Endothelial cell (in vitro differentiated cells): ENCODE measurements around the gene TTL. TPM values are rescaled to one million over a fixed set of nuclear protein-coding genes. Genes with fewer than 3 reads are reported as not detected.

ENCODE experiments used
- DNase-seq: peaks from one replicate; pipeline ENCODE4 v3.0.0; 2021; ENCODE audit warnings: low spot score
- H3K27ac Mint-ChIP-seq: one replicate; pipeline ENCODE4 v1.8.0; 2021; ENCODE audit warnings: mixed read lengths, inconsistent platforms; ENCODE audit not compliant: unreplicated experiment
- H3K27me3 Mint-ChIP-seq: one replicate; pipeline ENCODE4 v1.8.0; 2021; ENCODE audit warnings: mild to moderate bottlenecking, moderate library complexity, mixed read lengths, inconsistent platforms; ENCODE audit not compliant: unreplicated experiment
- H3K36me3 Mint-ChIP-seq: one replicate; pipeline ENCODE4 v1.8.0; 2021; ENCODE audit warnings: mild to moderate bottlenecking, low read depth, mixed read lengths, inconsistent platforms; ENCODE audit not compliant: unreplicated experiment
- H3K4me1 Mint-ChIP-seq: one replicate; pipeline ENCODE4 v1.8.0; 2021; ENCODE audit warnings: mild to moderate bottlenecking, mixed read lengths, inconsistent platforms; ENCODE audit not compliant: unreplicated experiment
- H3K4me3 Mint-ChIP-seq: one replicate; pipeline ENCODE4 v1.8.0; 2021; ENCODE audit warnings: mild to moderate bottlenecking, mixed read lengths, inconsistent platforms; ENCODE audit not compliant: unreplicated experiment
- H3K9me3 Mint-ChIP-seq: one replicate; pipeline ENCODE4 v1.8.0; 2021; ENCODE audit warnings: mixed read lengths, inconsistent platforms; ENCODE audit not compliant: unreplicated experiment
- CTCF ChIP-seq: fragments of 200-600 bp; sonication (generic); IDR thresholded peaks from one replicate; pipeline ENCODE4 v1.5.0; 2021; ENCODE audit warnings: antibody characterized with exemption; ENCODE audit not compliant: unreplicated experiment
- total RNA-seq: library from RNA; stranded (reverse); fragmentation: NEBNext Ultra II Directional; extraction: Animal tissue kit (Norgen Biotek cat#: 25700); gene quantifications from one replicate; pipeline ENCODE4 v1.2.1, GENCODE V29; 2021; ENCODE audit not compliant: unreplicated experiment

The TTL gene
- total RNA-seq, 1 donor from 2014 or later = 89.9 TPM

DNA sequence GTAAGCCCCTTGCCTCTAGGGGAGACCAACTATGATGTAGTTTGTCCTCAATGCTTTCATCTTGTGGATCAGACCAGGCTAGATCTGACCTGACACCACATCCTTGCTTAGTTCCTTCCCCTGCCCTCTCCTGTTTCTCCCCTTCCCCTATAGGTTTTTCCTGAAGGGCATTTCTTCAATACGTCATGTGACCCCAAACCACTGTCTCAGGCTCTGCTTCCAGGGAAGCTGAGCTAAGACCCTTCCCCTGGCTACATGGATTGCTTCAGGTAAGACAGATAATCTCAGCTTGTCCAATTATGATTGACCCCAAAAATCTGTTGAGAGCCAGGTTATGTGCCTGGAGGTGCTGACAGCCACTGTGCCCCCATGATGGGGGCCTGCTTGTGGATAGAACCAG is 22.6 kb upstream of the TTL start:
- H3K27ac Mint-ChIP-seq = no peak overlapping the region
- no peaks in the 10 kb centered on the region for H3K9me3 Mint-ChIP-seq
- H3K4me1 Mint-ChIP-seq = no peaks in the 10 kb centered on the region
- H3K27me3 Mint-ChIP-seq = peaks cover 5% of the 10 kb centered on the region
- no peak for DNase-seq
- peaks cover 3% of the 10 kb centered on the region for H3K36me3 Mint-ChIP-seq
- no peak for TF ChIP-seq CTCF
- no peak overlapping the region for H3K4me3 Mint-ChIP-seq

DNA sequence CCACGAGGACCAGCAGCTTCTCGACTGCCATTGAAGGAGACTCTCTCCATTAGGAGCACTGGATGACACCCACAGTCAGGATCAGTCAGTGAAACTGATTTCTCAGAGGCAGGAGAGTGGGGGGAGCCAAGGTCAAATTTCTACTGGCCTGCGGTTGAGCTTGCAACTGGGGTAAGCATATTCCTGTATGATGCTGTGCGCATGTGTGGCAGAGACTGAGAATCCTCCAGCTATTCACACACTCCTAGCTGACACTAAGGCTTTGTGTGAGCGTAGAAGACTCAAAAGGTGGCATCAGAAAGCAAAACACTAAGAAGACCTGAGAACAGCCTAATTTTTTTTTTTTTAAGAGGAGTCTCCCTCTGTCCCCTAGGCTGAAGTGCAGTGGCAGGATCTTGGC is 19.8 kb upstream of the TTL start:
- TF ChIP-seq CTCF = no peak
- Mint-ChIP-seq H3K27ac (no peak overlapping the region), H3K9me3 (no peaks in the 10 kb centered on the region), H3K4me3 (no peak overlapping the region), H3K36me3 (peaks cover 3% of the 10 kb centered on the region), H3K4me1 (no peaks in the 10 kb centered on the region), H3K27me3 (peaks cover 6% of the 10 kb centered on the region)
- no peak for DNase-seq

DNA sequence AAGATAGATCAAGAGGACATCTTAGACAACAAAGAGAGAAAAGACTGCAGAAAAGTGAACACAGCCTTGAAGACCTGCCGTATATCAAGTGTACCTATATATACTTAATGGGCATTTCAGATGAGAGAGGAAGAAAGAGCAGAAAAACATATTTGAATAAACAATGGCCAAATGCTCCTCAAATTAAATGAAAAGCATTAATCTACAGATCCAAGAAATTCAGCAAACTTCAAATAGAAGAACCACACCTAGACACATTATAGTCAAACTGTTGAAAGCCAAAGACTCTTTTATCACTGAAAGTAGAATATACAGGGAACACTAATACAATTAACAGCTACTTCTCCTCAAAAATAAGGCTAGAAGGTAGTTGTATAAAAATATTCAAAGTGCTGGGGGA is 18.7 kb upstream of the TTL start:
- no peak overlapping the region for H3K4me3 Mint-ChIP-seq
- no peak for TF ChIP-seq CTCF
- no peaks in the 10 kb centered on the region for H3K4me1 Mint-ChIP-seq
- no peaks in the 10 kb centered on the region for H3K9me3 Mint-ChIP-seq
- peaks cover 2% of the 10 kb centered on the region for H3K27me3 Mint-ChIP-seq
- DNase-seq = no peak
- H3K36me3 Mint-ChIP-seq = no peaks in the 10 kb centered on the region
- H3K27ac Mint-ChIP-seq = no peak overlapping the region

DNA sequence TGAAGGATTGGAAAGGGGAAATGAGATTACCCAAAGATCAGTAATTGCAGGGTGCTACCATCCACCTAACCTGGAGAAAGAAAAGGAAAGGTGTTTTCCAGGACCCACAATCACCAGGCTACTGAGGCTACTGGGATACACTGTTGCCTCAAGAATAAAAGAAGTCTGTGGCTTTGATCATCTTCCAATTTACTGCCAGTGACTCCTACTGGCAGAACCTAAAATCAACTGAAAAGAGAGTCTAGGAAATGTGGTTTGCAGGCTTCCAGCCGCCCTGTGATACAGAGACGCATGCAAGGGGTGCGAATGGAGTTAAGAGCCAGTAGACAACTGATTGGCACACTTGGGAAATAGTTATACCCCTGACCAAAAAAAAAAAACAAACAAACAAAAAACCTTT is 16.6 kb upstream of the TTL start:
- DNase-seq = no peak
- TF ChIP-seq CTCF = no peak
- Mint-ChIP-seq H3K4me3 (no peak overlapping the region), H3K27ac (no peak overlapping the region), H3K27me3 (peaks cover 2% of the 10 kb centered on the region), H3K4me1 (no peaks in the 10 kb centered on the region), H3K9me3 (no peaks in the 10 kb centered on the region), H3K36me3 (no peaks in the 10 kb centered on the region)

DNA sequence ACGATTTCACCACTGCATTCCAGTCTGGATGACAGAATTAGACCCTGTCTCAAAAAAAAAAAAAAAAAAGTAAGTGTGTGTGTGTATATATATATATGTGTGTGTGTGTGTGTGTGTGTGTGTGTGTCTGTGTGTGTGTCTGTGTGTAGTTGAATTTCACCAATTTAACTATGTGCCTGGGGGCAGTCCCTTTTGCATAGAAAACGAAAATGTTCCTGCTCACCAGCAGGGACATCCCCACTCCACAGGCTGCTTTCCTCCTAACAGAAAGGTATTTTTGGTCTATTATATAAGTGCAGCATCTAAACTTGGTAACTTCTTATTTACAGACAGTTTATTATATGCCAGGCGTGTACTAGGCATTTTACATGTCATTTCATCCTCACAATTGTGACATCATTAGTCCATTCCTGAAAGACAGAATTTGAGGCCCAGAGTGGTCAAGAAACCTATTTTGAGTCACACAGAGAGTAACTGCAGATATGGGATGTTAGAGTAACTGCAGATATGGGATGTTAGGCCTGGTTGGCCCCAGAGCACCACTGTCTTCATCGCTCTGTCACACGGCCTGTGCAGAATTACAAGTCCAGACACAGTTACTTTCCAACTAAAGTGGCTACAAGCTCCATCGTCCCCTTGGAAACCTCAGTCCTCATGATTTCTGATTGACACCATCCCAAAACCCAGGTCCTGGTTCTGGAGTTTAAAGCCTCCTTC is 9.3 kb upstream of the TTL start:
- Mint-ChIP-seq H3K9me3 (no peaks in the 10 kb centered on the region), H3K27me3 (peaks cover 1% of the 10 kb centered on the region), H3K4me3 (no peak overlapping the region), H3K36me3 (no peaks in the 10 kb centered on the region), H3K4me1 (no peaks in the 10 kb centered on the region), H3K27ac (no peak overlapping the region)
- no peak for DNase-seq
- TF ChIP-seq CTCF = no peak
